Liver (tissue), 9 donors: ENCODE results near the gene COQ7. TPM values are rescaled to one million over a fixed set of nuclear protein-coding genes. Genes with fewer than 3 reads are reported as not detected.

Experiments
- DNase-seq: peaks from one replicate; pipeline ENCODE4 v3.0.0-alpha.2; 2017; ENCODE audit warnings: low spot score
- H3K27ac ChIP-seq, 2 donors: one replicate each; pipeline ENCODE4 v1.7.0; 2013; ENCODE audit warnings: inconsistent platforms in 2 of 2, low read length in 2 of 2, control low read depth in 1 of 2, low read depth in 1 of 2, mild to moderate bottlenecking in 1 of 2
- H3K27me3 ChIP-seq, 4 donors: one replicate each; pipeline versions ENCODE4 v1.6.1 to v1.7.0; 2013; ENCODE audit warnings: low read length in 3 of 4, inconsistent platforms in 1 of 4, mild to moderate bottlenecking in 1 of 4, moderate library complexity in 1 of 4; ENCODE audit not compliant: control insufficient read depth in 4 of 4, insufficient read depth in 4 of 4
- H3K36me3 ChIP-seq, 4 donors: one replicate each; pipeline versions ENCODE4 v1.6.1 to v1.7.0; 2013; ENCODE audit warnings: low read length in 3 of 4, mild to moderate bottlenecking in 3 of 4, low read depth in 1 of 4, moderate library complexity in 1 of 4; ENCODE audit not compliant: control insufficient read depth in 4 of 4, insufficient read depth in 3 of 4
- H3K4me1 ChIP-seq, 4 donors: one replicate each; pipeline versions ENCODE4 v1.6.1 to v1.7.0; 2013; ENCODE audit warnings: low read length in 3 of 4, mild to moderate bottlenecking in 3 of 4, moderate library complexity in 1 of 4; ENCODE audit not compliant: control insufficient read depth in 4 of 4, insufficient read depth in 4 of 4
- H3K4me3 ChIP-seq, 3 donors: one replicate each; pipeline versions ENCODE4 v1.6.1 to v1.7.0; 2013; ENCODE audit warnings: low read length in 3 of 3, control low read depth in 1 of 3, low read depth in 1 of 3, mild to moderate bottlenecking in 1 of 3
- H3K9ac ChIP-seq, 2 donors: one replicate each; pipeline ENCODE4 v1.7.0; 2013; ENCODE audit warnings: low read length in 2 of 2, mild to moderate bottlenecking in 2 of 2, moderate library complexity in 2 of 2, control low read depth in 1 of 2, low read depth in 1 of 2
- H3K9me3 ChIP-seq, 4 donors: one replicate each; pipeline versions ENCODE4 v1.6.1 to v1.7.0; 2013; ENCODE audit warnings: low read length in 3 of 4; ENCODE audit not compliant: control insufficient read depth in 4 of 4
- FOXA1 ChIP-seq: IDR thresholded peaks from 2 replicates; pipeline ENCODE4 v1.6.1; 2016; ENCODE audit warnings: antibody characterized with exemption
- FOXA2 ChIP-seq: IDR thresholded peaks from 2 replicates; pipeline ENCODE4 v1.6.1; 2016; ENCODE audit warnings: antibody characterized with exemption
- GABPA ChIP-seq, 2 donors: IDR thresholded peaks in 1 of 2; conservative IDR thresholded peaks in 1 of 2; 2 replicates each; pipeline ENCODE4 v1.6.1; 2016; ENCODE audit warnings: antibody characterized with exemption in 2 of 2, mild to moderate bottlenecking in 1 of 2, moderate library complexity in 1 of 2
- HNF4A ChIP-seq, 2 donors: conservative IDR thresholded peaks; 2 replicates each; pipeline ENCODE4 v1.6.1; 2016; ENCODE audit warnings: antibody characterized with exemption in 2 of 2, mild to moderate bottlenecking in 2 of 2
- HNF4G ChIP-seq: IDR thresholded peaks from 2 replicates; pipeline ENCODE4 v1.6.1; 2016; ENCODE audit warnings: antibody characterized with exemption
- JUND ChIP-seq, 2 donors: IDR thresholded peaks; 2 replicates each; pipeline ENCODE4 v1.6.1; 2016; ENCODE audit warnings: antibody characterized with exemption in 2 of 2
- MAX ChIP-seq: IDR thresholded peaks from 2 replicates; pipeline ENCODE4 v1.6.1; 2016; ENCODE audit warnings: antibody characterized with exemption
- NR2F2 ChIP-seq: IDR thresholded peaks from 2 replicates; pipeline ENCODE4 v1.6.1; 2016; ENCODE audit warnings: antibody characterized with exemption
- RAD21 ChIP-seq, 2 donors: IDR thresholded peaks; 2 replicates each; pipeline ENCODE4 v1.6.1; 2016; ENCODE audit warnings: antibody characterized with exemption in 2 of 2, mild to moderate bottlenecking in 2 of 2
- REST ChIP-seq: IDR thresholded peaks from 2 replicates; pipeline ENCODE4 v1.6.1; 2016; ENCODE audit warnings: antibody characterized with exemption, mild to moderate bottlenecking
- RXRA ChIP-seq, 2 donors: IDR thresholded peaks; 2 replicates each; pipeline ENCODE4 v1.6.1; 2017 to 2018; ENCODE audit warnings: antibody characterized with exemption in 2 of 2, mild to moderate bottlenecking in 1 of 2
- SP1 ChIP-seq: IDR thresholded peaks from 2 replicates; pipeline ENCODE4 v1.6.1; 2018; ENCODE audit warnings: antibody characterized with exemption, mild to moderate bottlenecking
- TAF1 ChIP-seq: conservative IDR thresholded peaks from 2 replicates; pipeline ENCODE4 v1.6.1; 2016; ENCODE audit warnings: antibody characterized with exemption, mild to moderate bottlenecking
- YY1 ChIP-seq: IDR thresholded peaks from 2 replicates; pipeline ENCODE4 v1.6.1; 2016; ENCODE audit warnings: antibody characterized with exemption, mild to moderate bottlenecking
- WGBS: extraction: QIAGEN DNeasy Blood & Tissue Kit; methylation state at CpG from one replicate; pipeline ENCODE4 v1.1.7; 2013; 5-methylcytosine and 5-hydroxymethylcytosine counted together
- polyA plus RNA-seq, 2 donors: library from polyadenylated mRNA; stranded (reverse) in 1 of 2; unstranded in 1 of 2; fragments of 200-250 nt in 1 of 2; fragments of >200 nt in 1 of 2; fragmentation: Nextera tagmentation in 1 of 2; extraction: Ambion mirVana in 1 of 2; gene quantifications; one replicate each; pipeline versions ENCODE4 v1.2.1 to v1.2.3, GENCODE V29; 2013 to 2015
- total RNA-seq, 2 donors: library from RNA; depleted of rRNA; stranded (reverse); fragments of >200 nt; gene quantifications; one replicate each; pipeline ENCODE4 v1.2.3, GENCODE V29; 2014
- TF ChIP-seq, protein P1 (sequence below): fragments of 150-350 bp; IDR thresholded peaks from 2 replicates; pipeline ENCODE4 v1.5.1; 2017; ENCODE audit warnings: improper control_type of control experiment, low read depth, low read length; ENCODE audit not compliant: missing input control
- TF ChIP-seq, protein P2 (sequence below): IDR thresholded peaks from 2 replicates; pipeline ENCODE4 v1.6.1; 2016; ENCODE audit warnings: antibody characterized with exemption
- TF ChIP-seq, protein P3 (sequence below): IDR thresholded peaks from 2 replicates; pipeline ENCODE4 v1.6.1; 2016; ENCODE audit warnings: antibody characterized with exemption
- donor health status: healthy.
- donor health status: healthy.
- donor health status: healthy.
- donor health status: healthy.
- donor health status: healthy.

Gene COQ7
- total and polyA plus RNA-seq, 4 donors: 5.3 to 10.8 (median 7.2) TPM

DNA sequence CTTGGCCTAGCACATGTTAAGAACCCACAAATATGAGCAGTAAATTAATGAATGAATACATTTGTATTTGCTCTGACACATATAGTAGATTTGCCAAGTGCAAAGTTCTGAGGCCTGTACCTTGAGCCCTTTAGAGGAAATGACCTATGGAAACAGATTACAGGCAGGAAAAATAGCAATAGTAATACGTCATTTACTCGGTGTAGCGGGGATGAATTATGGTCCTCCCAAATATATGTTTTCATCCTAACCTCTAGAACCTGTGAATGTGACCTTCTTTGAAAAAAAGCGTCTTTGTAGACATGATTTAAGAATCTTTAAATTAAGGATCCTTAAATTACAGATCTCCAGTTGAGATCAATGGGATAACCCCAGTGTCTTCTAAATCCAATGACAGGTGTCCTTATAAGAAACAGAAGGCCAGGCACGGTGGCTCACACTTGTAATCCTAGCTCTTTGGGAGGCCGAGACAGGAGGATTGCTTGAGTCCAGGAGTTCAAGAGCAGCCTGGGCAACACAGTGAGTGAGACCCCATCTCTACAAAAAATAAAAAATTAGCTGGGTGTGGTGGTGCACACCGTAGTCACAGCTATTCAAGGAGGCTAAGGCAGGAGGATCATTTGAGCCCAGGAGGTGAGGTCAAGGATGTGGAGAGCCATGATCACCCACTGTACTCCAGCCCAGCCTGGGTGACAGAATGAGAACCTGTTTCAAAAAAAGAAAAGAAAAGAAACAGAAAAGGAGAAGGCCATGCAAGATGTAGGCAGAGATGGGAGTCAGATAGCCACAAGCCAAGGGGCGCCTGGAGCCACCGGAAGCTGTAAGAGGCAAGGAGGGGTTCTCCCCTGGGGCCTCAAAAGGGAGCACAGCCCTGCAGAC lies 41.2 kb downstream of the COQ7 start:
- Histone ChIP-seq H3K27ac (no peak overlapping the region), H3K9me3 (no peaks in the 10 kb centered on the region), H3K4me3 (no peak overlapping the region), H3K4me1 (peaks cover 9 to 33% (median 17%) of the 10 kb centered on the region in 4 donors), H3K9ac (no peak overlapping the region), H3K27me3 (no peaks in the 10 kb centered on the region), H3K36me3 (no peaks in the 10 kb centered on the region)
- TF ChIP-seq HNF4A (conservative IDR thresholded peaks at IDR 0.05) (no peak), GABPA (IDR thresholded peaks at IDR 0.05 in 1 of 2, conservative IDR thresholded peaks at IDR 0.05 in 1 of 2) (no peak), YY1 (no peak), FOXA2 (no peak), RAD21 (IDR thresholded peaks at IDR 0.05) (no peak), JUND (IDR thresholded peaks at IDR 0.05) (no peak), REST (no peak), FOXA1 (no peak), MAX (no peak)
- TF ChIP-seq, protein P1, sequence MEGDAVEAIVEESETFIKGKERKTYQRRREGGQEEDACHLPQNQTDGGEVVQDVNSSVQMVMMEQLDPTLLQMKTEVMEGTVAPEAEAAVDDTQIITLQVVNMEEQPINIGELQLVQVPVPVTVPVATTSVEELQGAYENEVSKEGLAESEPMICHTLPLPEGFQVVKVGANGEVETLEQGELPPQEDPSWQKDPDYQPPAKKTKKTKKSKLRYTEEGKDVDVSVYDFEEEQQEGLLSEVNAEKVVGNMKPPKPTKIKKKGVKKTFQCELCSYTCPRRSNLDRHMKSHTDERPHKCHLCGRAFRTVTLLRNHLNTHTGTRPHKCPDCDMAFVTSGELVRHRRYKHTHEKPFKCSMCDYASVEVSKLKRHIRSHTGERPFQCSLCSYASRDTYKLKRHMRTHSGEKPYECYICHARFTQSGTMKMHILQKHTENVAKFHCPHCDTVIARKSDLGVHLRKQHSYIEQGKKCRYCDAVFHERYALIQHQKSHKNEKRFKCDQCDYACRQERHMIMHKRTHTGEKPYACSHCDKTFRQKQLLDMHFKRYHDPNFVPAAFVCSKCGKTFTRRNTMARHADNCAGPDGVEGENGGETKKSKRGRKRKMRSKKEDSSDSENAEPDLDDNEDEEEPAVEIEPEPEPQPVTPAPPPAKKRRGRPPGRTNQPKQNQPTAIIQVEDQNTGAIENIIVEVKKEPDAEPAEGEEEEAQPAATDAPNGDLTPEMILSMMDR: no peak
- TF ChIP-seq, protein P2, sequence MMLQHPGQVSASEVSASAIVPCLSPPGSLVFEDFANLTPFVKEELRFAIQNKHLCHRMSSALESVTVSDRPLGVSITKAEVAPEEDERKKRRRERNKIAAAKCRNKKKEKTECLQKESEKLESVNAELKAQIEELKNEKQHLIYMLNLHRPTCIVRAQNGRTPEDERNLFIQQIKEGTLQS: no peak
- TF ChIP-seq, protein P3, sequence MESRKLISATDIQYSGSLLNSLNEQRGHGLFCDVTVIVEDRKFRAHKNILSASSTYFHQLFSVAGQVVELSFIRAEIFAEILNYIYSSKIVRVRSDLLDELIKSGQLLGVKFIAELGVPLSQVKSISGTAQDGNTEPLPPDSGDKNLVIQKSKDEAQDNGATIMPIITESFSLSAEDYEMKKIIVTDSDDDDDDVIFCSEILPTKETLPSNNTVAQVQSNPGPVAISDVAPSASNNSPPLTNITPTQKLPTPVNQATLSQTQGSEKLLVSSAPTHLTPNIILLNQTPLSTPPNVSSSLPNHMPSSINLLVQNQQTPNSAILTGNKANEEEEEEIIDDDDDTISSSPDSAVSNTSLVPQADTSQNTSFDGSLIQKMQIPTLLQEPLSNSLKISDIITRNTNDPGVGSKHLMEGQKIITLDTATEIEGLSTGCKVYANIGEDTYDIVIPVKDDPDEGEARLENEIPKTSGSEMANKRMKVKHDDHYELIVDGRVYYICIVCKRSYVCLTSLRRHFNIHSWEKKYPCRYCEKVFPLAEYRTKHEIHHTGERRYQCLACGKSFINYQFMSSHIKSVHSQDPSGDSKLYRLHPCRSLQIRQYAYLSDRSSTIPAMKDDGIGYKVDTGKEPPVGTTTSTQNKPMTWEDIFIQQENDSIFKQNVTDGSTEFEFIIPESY: no peak
- no peak for DNase-seq
- WGBS: 90% methylated on average over 9 of the region's 9 CpGs

DNA sequence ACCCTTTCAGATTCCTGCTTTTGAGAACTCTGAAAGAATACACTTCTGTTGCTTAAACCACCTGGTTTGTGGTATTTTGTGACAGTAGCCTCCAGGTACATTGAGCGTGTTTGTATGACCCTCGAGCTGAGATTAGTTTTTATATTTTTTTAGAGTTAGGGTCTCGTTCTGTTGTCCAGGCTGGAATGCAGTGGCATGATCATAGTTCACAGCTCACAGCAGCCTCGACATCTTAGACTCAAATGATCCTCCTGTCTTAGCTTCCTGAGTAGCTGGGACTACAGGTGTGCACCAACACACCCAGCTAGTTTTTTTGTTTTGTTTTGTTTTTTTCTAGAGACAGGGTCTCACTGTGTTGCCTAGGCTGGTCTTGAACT lies 41.9 kb downstream of the COQ7 start:
- H3K4me3 ChIP-seq: no peak overlapping the region
- H3K9ac ChIP-seq: no peak overlapping the region
- no peaks in the 10 kb centered on the region for H3K36me3 ChIP-seq
- DNase-seq: no peak
- H3K9me3 ChIP-seq: no peaks in the 10 kb centered on the region
- H3K27me3 ChIP-seq: no peaks in the 10 kb centered on the region
- peaks cover 9 to 33% (median 18%) of the 10 kb centered on the region in 4 donors for H3K4me1 ChIP-seq
- WGBS: 94% methylated on average over 4 of the region's 4 CpGs
- H3K27ac ChIP-seq: no peak overlapping the region
- TF ChIP-seq FOXA1: no peak
- TF ChIP-seq RXRA (IDR thresholded peaks at IDR 0.05): no peak
- no peak for TF ChIP-seq FOXA2
- no peak for TF ChIP-seq RAD21 (IDR thresholded peaks at IDR 0.05)
- TF ChIP-seq NR2F2: no peak
- no peak for TF ChIP-seq JUND (IDR thresholded peaks at IDR 0.05)
- TF ChIP-seq, protein P1: no peak
- no peak for TF ChIP-seq YY1
- no peak for TF ChIP-seq MAX
- no peak for TF ChIP-seq SP1
- TF ChIP-seq TAF1: no peak
- TF ChIP-seq HNF4G: no peak
- no peak for TF ChIP-seq GABPA (IDR thresholded peaks at IDR 0.05 in 1 of 2, conservative IDR thresholded peaks at IDR 0.05 in 1 of 2)
- TF ChIP-seq, protein P2: no peak
- no peak for TF ChIP-seq HNF4A (conservative IDR thresholded peaks at IDR 0.05)
